SK-N-SH treated with all-trans-retinoic acid at 6 μM for 48 hours (cell line): ENCODE results near the gene IGF2R.

Experiments used
- BACH2 ChIP-seq: fragments of 250-450 bp; sonication (Bioruptor Pico); IDR thresholded peaks from 2 replicates; pipeline ENCODE4 v1.9.0; 2021; ENCODE audit warnings: mild to moderate bottlenecking, borderline replicate concordance
- GLIS3 ChIP-seq: fragments of 250-450 bp; sonication (Bioruptor Pico); IDR thresholded peaks from 2 replicates; pipeline ENCODE4 v1.5.0; 2020; ENCODE audit warnings: mild to moderate bottlenecking, moderate library complexity
- OSR1 ChIP-seq: fragments of 250-450 bp; sonication (Bioruptor Pico); IDR thresholded peaks from 2 replicates; pipeline ENCODE4 v1.8.0; 2022; ENCODE audit warnings: moderate library complexity, mild to moderate bottlenecking, inconsistent platforms
- PPARA ChIP-seq: fragments of 250-450 bp; sonication (Bioruptor Pico); IDR thresholded peaks from 2 replicates; pipeline ENCODE4 v1.5.0; 2020; ENCODE audit warnings: mild to moderate bottlenecking, borderline replicate concordance
- RARB ChIP-seq: fragments of 250-450 bp; sonication (Bioruptor Pico); IDR thresholded peaks from 2 replicates; pipeline ENCODE4 v1.8.0; 2021; ENCODE audit warnings: mild to moderate bottlenecking, moderate library complexity
- SNAI2 ChIP-seq: fragments of 250-450 bp; sonication (Bioruptor Pico); IDR thresholded peaks from 2 replicates; pipeline ENCODE4 v1.5.0; 2020; ENCODE audit warnings: mild to moderate bottlenecking, moderate library complexity
- TCF4 ChIP-seq: fragments of 250-450 bp; sonication (Bioruptor Pico); IDR thresholded peaks from 2 replicates; pipeline ENCODE4 v1.8.0; 2021; ENCODE audit warnings: mild to moderate bottlenecking, moderate library complexity, borderline replicate concordance
- ZFP3 ChIP-seq: fragments of 250-450 bp; sonication (Bioruptor Pico); IDR thresholded peaks from 2 replicates; pipeline ENCODE4 v1.5.0; 2020; ENCODE audit warnings: mild to moderate bottlenecking, moderate library complexity
- ZFP30 ChIP-seq: fragments of 450-650 bp; formaldehyde crosslinking; IDR thresholded peaks from 2 replicates; pipeline ENCODE4 v1.5.0; 2022; ENCODE audit warnings: mild to moderate bottlenecking, moderate library complexity
- ZNF8 ChIP-seq: fragments of 450-650 bp; formaldehyde crosslinking; IDR thresholded peaks from 2 replicates; pipeline ENCODE4 v1.5.0; 2020; ENCODE audit warnings: mild to moderate bottlenecking, moderate library complexity
- TF ChIP-seq, protein P1 (sequence below): fragments of 250-450 bp; sonication (Bioruptor Pico); IDR thresholded peaks from 2 replicates; pipeline ENCODE4 v1.8.0; 2020; ENCODE audit warnings: mild to moderate bottlenecking, moderate library complexity, borderline replicate concordance
- TF ChIP-seq, protein P2 (sequence below): fragments of 250-450 bp; sonication (Bioruptor Pico); IDR thresholded peaks from 2 replicates; pipeline ENCODE4 v1.8.0; 2021; ENCODE audit warnings: low read depth, mild to moderate bottlenecking, moderate library complexity, borderline replicate concordance
- TF ChIP-seq, protein P3 (sequence below): fragments of 250-450 bp; sonication (Bioruptor Pico); IDR thresholded peaks from 2 replicates; pipeline ENCODE4 v1.5.1; 2020; ENCODE audit warnings: low read depth, mild to moderate bottlenecking, moderate library complexity
- TF ChIP-seq, protein P4 (sequence below): fragments of 250-450 bp; sonication (Bioruptor Pico); IDR thresholded peaks from 2 replicates; pipeline ENCODE4 v1.5.0; 2020; ENCODE audit warnings: mild to moderate bottlenecking, moderate library complexity

DNA sequence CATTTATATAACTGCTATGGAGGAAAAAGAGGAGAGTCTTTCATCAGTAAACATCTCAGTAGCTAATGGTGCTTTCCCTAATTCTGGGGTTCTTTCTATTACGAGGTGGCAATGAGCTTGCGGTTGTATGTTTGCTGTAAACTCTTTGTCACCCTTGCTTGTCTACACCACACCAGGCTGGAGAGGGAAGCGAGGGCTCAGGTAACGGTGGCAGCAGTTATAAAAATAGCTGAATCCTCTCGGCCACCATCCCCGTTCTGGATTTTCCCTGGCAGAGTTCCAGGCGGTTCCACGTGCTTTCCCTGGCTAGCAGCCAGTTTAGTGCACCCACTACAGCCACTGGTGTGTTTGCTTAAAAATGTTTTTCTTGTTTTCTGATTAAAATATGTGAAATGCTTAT is 39.1 kb upstream of the IGF2R start:
- TF ChIP-seq ZFP3 (CRISPR knock-in tag), result no peak
- TF ChIP-seq, protein P1, sequence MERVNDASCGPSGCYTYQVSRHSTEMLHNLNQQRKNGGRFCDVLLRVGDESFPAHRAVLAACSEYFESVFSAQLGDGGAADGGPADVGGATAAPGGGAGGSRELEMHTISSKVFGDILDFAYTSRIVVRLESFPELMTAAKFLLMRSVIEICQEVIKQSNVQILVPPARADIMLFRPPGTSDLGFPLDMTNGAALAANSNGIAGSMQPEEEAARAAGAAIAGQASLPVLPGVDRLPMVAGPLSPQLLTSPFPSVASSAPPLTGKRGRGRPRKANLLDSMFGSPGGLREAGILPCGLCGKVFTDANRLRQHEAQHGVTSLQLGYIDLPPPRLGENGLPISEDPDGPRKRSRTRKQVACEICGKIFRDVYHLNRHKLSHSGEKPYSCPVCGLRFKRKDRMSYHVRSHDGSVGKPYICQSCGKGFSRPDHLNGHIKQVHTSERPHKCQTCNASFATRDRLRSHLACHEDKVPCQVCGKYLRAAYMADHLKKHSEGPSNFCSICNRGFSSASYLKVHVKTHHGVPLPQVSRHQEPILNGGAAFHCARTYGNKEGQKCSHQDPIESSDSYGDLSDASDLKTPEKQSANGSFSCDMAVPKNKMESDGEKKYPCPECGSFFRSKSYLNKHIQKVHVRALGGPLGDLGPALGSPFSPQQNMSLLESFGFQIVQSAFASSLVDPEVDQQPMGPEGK (CRISPR knock-in tag), result no peak
- TF ChIP-seq ZFP30, result no peak
- TF ChIP-seq, protein P2, sequence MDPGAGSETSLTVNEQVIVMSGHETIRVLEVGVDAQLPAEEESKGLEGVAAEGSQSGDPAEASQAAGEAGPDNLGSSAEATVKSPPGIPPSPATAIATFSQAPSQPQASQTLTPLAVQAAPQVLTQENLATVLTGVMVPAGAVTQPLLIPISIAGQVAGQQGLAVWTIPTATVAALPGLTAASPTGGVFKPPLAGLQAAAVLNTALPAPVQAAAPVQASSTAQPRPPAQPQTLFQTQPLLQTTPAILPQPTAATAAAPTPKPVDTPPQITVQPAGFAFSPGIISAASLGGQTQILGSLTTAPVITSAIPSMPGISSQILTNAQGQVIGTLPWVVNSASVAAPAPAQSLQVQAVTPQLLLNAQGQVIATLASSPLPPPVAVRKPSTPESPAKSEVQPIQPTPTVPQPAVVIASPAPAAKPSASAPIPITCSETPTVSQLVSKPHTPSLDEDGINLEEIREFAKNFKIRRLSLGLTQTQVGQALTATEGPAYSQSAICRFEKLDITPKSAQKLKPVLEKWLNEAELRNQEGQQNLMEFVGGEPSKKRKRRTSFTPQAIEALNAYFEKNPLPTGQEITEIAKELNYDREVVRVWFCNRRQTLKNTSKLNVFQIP (CRISPR knock-in tag), result no peak
- TF ChIP-seq, protein P3, sequence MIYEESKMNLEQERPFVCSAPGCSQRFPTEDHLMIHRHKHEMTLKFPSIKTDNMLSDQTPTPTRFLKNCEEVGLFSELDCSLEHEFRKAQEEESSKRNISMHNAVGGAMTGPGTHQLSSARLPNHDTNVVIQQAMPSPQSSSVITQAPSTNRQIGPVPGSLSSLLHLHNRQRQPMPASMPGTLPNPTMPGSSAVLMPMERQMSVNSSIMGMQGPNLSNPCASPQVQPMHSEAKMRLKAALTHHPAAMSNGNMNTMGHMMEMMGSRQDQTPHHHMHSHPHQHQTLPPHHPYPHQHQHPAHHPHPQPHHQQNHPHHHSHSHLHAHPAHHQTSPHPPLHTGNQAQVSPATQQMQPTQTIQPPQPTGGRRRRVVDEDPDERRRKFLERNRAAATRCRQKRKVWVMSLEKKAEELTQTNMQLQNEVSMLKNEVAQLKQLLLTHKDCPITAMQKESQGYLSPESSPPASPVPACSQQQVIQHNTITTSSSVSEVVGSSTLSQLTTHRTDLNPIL (CRISPR knock-in tag), result no peak
- TF ChIP-seq GLIS3 (CRISPR knock-in tag), result no peak
- TF ChIP-seq, protein P4, sequence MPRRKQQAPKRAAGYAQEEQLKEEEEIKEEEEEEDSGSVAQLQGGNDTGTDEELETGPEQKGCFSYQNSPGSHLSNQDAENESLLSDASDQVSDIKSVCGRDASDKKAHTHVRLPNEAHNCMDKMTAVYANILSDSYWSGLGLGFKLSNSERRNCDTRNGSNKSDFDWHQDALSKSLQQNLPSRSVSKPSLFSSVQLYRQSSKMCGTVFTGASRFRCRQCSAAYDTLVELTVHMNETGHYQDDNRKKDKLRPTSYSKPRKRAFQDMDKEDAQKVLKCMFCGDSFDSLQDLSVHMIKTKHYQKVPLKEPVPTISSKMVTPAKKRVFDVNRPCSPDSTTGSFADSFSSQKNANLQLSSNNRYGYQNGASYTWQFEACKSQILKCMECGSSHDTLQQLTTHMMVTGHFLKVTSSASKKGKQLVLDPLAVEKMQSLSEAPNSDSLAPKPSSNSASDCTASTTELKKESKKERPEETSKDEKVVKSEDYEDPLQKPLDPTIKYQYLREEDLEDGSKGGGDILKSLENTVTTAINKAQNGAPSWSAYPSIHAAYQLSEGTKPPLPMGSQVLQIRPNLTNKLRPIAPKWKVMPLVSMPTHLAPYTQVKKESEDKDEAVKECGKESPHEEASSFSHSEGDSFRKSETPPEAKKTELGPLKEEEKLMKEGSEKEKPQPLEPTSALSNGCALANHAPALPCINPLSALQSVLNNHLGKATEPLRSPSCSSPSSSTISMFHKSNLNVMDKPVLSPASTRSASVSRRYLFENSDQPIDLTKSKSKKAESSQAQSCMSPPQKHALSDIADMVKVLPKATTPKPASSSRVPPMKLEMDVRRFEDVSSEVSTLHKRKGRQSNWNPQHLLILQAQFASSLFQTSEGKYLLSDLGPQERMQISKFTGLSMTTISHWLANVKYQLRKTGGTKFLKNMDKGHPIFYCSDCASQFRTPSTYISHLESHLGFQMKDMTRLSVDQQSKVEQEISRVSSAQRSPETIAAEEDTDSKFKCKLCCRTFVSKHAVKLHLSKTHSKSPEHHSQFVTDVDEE, result no peak
- no peak for TF ChIP-seq ZNF8 (CRISPR knock-in tag)
- TF ChIP-seq OSR1 (CRISPR knock-in tag), result no peak
- no peak for TF ChIP-seq RARB (CRISPR knock-in tag)
- no peak for TF ChIP-seq SNAI2 (CRISPR knock-in tag)
- no peak for TF ChIP-seq BACH2 (CRISPR knock-in tag)
- no peak for TF ChIP-seq PPARA (CRISPR knock-in tag)
- no peak for TF ChIP-seq TCF4 (CRISPR knock-in tag)
